Stimulated activated naive B cell treated with anti-CD40 and anti-IgM and Interleukin-4, amounts not matched to agents 10 μg/mL and 1 μg/mL and 100 μg/mL, for 72 hours (primary cell): ENCODE measurements around the gene ZNF507.

Experiments
- ATAC-seq, 2 donors: fragments of 150-1000 bp; cut with Tn5 transposase; replicated peaks; 2 replicates each; pipeline ENCODE4 v1.10.0; 2021; ENCODE audit warnings: moderate library complexity in 1 of 2
- DNase-seq: peaks from one replicate; pipeline ENCODE4 v3.0.0; 2021
- H3K27ac Mint-ChIP-seq: one replicate; pipeline ENCODE4 v1.8.0; 2022; ENCODE audit warnings: mild to moderate bottlenecking, mixed read lengths
- H3K27me3 Mint-ChIP-seq, 2 donors: one replicate each; pipeline ENCODE4 v1.8.0; 2022; ENCODE audit warnings: mixed read lengths in 2 of 2
- H3K36me3 Mint-ChIP-seq, 2 donors: one replicate each; pipeline ENCODE4 v1.8.0; 2022; ENCODE audit warnings: mixed read lengths in 2 of 2, mild to moderate bottlenecking in 1 of 2
- H3K4me1 Mint-ChIP-seq, 2 donors: one replicate each; pipeline ENCODE4 v1.8.0; 2022; ENCODE audit warnings: mixed read lengths in 2 of 2, mild to moderate bottlenecking in 1 of 2
- H3K4me3 Mint-ChIP-seq, 2 donors: one replicate each; pipeline ENCODE4 v1.8.0; 2022; ENCODE audit warnings: mild to moderate bottlenecking in 2 of 2, mixed read lengths in 2 of 2, moderate library complexity in 1 of 2
- H3K9me3 Mint-ChIP-seq, 2 donors: one replicate each; pipeline ENCODE4 v1.8.0; 2022; ENCODE audit warnings: mixed read lengths in 2 of 2, mild to moderate bottlenecking in 1 of 2

Gene ZNF507

GRCh38 chr19:32345261-32346207 is at the start of gene ZNF507:
Gene ZNF507 (plus strand): TSS chr19:32345610. CDS start chr19:32352831, 7,221 bp downstream.
- Mint-ChIP-seq H3K36me3 (peaks cover 17 to 21% of the 10 kb centered on the region in 2 donors), H3K4me3 (peak within 1 kb of the TSS; percentile 98), H3K27me3 (peaks cover 0 to 12% of the 10 kb centered on the region in 2 donors), H3K27ac (peak within 1 kb of the TSS; percentile 98), H3K4me1 (peaks cover 12 to 20% of the 10 kb centered on the region in 2 donors), H3K9me3 (peaks cover 2 to 4% of the 10 kb centered on the region in 2 donors)
- ATAC-seq (peak; percentile 90 to 91), DNase-seq (peak; percentile 78)

GRCh38 chr19:32296694-32297093 is 48.7 kb upstream of the ZNF507 start:
- no peaks in the 10 kb centered on the region for H3K4me1 Mint-ChIP-seq
- H3K36me3 Mint-ChIP-seq = no peaks in the 10 kb centered on the region
- H3K27ac Mint-ChIP-seq = no peak overlapping the region
- peaks cover 25 to 51% of the 10 kb centered on the region in 2 donors for H3K27me3 Mint-ChIP-seq
- H3K4me3 Mint-ChIP-seq = no peak overlapping the region
- ATAC-seq = no peak
- DNase-seq = no peak
- H3K9me3 Mint-ChIP-seq = peaks cover 7 to 8% of the 10 kb centered on the region in 2 donors

- H3K27ac Mint-ChIP-seq = no peak overlapping the region
- H3K4me3 Mint-ChIP-seq = no peak overlapping the region
- DNase-seq (no peak), ATAC-seq (no peak)
- H3K4me1 Mint-ChIP-seq = no peaks in the 10 kb centered on the region
- H3K27me3 Mint-ChIP-seq = peaks cover 26 to 29% of the 10 kb centered on the region in 2 donors
- H3K9me3 Mint-ChIP-seq = peaks cover 17% of the 10 kb centered on the region in 2 donors
- H3K36me3 Mint-ChIP-seq = peaks cover 3 to 7% of the 10 kb centered on the region in 2 donors
These were observed 42.6 kb upstream of the ZNF507 start for GRCh38 chr19:32302778-32303177.

- Mint-ChIP-seq H3K9me3 (peaks cover 17% of the 10 kb centered on the region in 2 donors), H3K27me3 (peaks cover 26 to 29% of the 10 kb centered on the region in 2 donors), H3K4me1 (no peaks in the 10 kb centered on the region), H3K4me3 (no peak overlapping the region), H3K27ac (no peak overlapping the region), H3K36me3 (peaks cover 3 to 7% of the 10 kb centered on the region in 2 donors)
- ATAC-seq (no peak), DNase-seq (no peak)
These were observed 42.2 kb upstream of the ZNF507 start for GRCh38 chr19:32303193-32303592.

- Mint-ChIP-seq H3K27me3 (peaks cover 49 to 67% of the 10 kb centered on the region in 2 donors), H3K36me3 (peaks cover 3 to 7% of the 10 kb centered on the region in 2 donors), H3K27ac (no peak overlapping the region), H3K9me3 (peaks cover 11 to 12% of the 10 kb centered on the region in 2 donors), H3K4me1 (no peaks in the 10 kb centered on the region), H3K4me3 (no peak overlapping the region)
- no peak for ATAC-seq
- DNase-seq = no peak
These were observed 37.8 kb upstream of the ZNF507 start for GRCh38 chr19:32307591-32307990.

GRCh38 chr19:32308431-32309077 is 36.9 kb upstream of the ZNF507 start:
- peaks cover 47 to 67% of the 10 kb centered on the region in 2 donors for H3K27me3 Mint-ChIP-seq
- H3K4me3 Mint-ChIP-seq = no peak overlapping the region
- no peak for ATAC-seq
- no peak overlapping the region for H3K27ac Mint-ChIP-seq
- H3K9me3 Mint-ChIP-seq = peaks cover 4 to 7% of the 10 kb centered on the region in 2 donors
- peaks cover 0 to 1% of the 10 kb centered on the region in 2 donors for H3K36me3 Mint-ChIP-seq
- no peak for DNase-seq
- H3K4me1 Mint-ChIP-seq = no peaks in the 10 kb centered on the region

GRCh38 chr19:32309711-32310390 is 35.6 kb upstream of the ZNF507 start:
- Mint-ChIP-seq H3K4me3 (no peak overlapping the region), H3K4me1 (no peaks in the 10 kb centered on the region), H3K27ac (no peak overlapping the region)

GRCh38 chr19:32311371-32311770 is 34.0 kb upstream of the ZNF507 start:
- peaks cover 0 to 1% of the 10 kb centered on the region in 2 donors for H3K9me3 Mint-ChIP-seq
- ATAC-seq (no peak), DNase-seq (no peak)
- no peaks in the 10 kb centered on the region for H3K36me3 Mint-ChIP-seq
- no peaks in the 10 kb centered on the region for H3K4me1 Mint-ChIP-seq
- no peak overlapping the region for H3K27ac Mint-ChIP-seq
- H3K27me3 Mint-ChIP-seq = peaks cover 49 to 64% of the 10 kb centered on the region in 2 donors
- H3K4me3 Mint-ChIP-seq = no peak overlapping the region

More at GRCh38 chr19:32309711-32310390, 35.6 kb upstream of the ZNF507 start:
- DNase-seq = no peak
- H3K36me3 Mint-ChIP-seq = no peaks in the 10 kb centered on the region
- peaks cover 50 to 57% of the 10 kb centered on the region in 2 donors for H3K27me3 Mint-ChIP-seq
- H3K9me3 Mint-ChIP-seq = peaks cover 0 to 1% of the 10 kb centered on the region in 2 donors
- no peak for ATAC-seq

- Mint-ChIP-seq H3K9me3 (no peaks in the 10 kb centered on the region), H3K36me3 (no peaks in the 10 kb centered on the region), H3K27ac (no peak overlapping the region), H3K4me1 (no peaks in the 10 kb centered on the region), H3K4me3 (no peak overlapping the region), H3K27me3 (peaks cover 41 to 56% of the 10 kb centered on the region in 2 donors)
- DNase-seq (no peak), ATAC-seq (no peak)
These were observed 31.7 kb upstream of the ZNF507 start for GRCh38 chr19:32313569-32314265.

- DNase-seq (no peak), ATAC-seq (no peak)
- peaks cover 27 to 45% of the 10 kb centered on the region in 2 donors for H3K27me3 Mint-ChIP-seq
- no peaks in the 10 kb centered on the region for H3K9me3 Mint-ChIP-seq
- no peaks in the 10 kb centered on the region for H3K36me3 Mint-ChIP-seq
- no peak overlapping the region for H3K27ac Mint-ChIP-seq
- H3K4me1 Mint-ChIP-seq = no peaks in the 10 kb centered on the region
- H3K4me3 Mint-ChIP-seq = no peak overlapping the region
These were observed 29.4 kb upstream of the ZNF507 start for GRCh38 chr19:32316034-32316433.

- no peaks in the 10 kb centered on the region for H3K4me1 Mint-ChIP-seq
- ATAC-seq (no peak), DNase-seq (no peak)
- no peak overlapping the region for H3K27ac Mint-ChIP-seq
- no peaks in the 10 kb centered on the region for H3K36me3 Mint-ChIP-seq
- no peak overlapping the region for H3K4me3 Mint-ChIP-seq
- H3K9me3 Mint-ChIP-seq = no peaks in the 10 kb centered on the region
- peaks cover 23 to 42% of the 10 kb centered on the region in 2 donors for H3K27me3 Mint-ChIP-seq
These were observed 28.3 kb upstream of the ZNF507 start for GRCh38 chr19:32317086-32317485.

- Mint-ChIP-seq H3K27ac (no peak overlapping the region), H3K27me3 (peaks cover 18 to 38% of the 10 kb centered on the region in 2 donors), H3K9me3 (no peaks in the 10 kb centered on the region), H3K4me3 (no peak overlapping the region), H3K4me1 (no peaks in the 10 kb centered on the region), H3K36me3 (no peaks in the 10 kb centered on the region)
- no peak for DNase-seq
- peak in 1 of 2 donors; percentile 46 for ATAC-seq
These were observed 26.4 kb upstream of the ZNF507 start for GRCh38 chr19:32318884-32319520.

- Mint-ChIP-seq H3K27me3 (peaks cover 33 to 51% of the 10 kb centered on the region in 2 donors), H3K4me1 (no peaks in the 10 kb centered on the region), H3K4me3 (no peak overlapping the region), H3K36me3 (no peaks in the 10 kb centered on the region), H3K9me3 (no peaks in the 10 kb centered on the region), H3K27ac (no peak overlapping the region)
- ATAC-seq (no peak), DNase-seq (no peak)
These were observed 22.9 kb upstream of the ZNF507 start for GRCh38 chr19:32322541-32322940.
